GM19238 (cell line): ENCODE measurements around the gene WNT5B.
"Not testable (repeated sequence)": the region's sequence is repeated elsewhere in the genome, so short reads cannot be mapped to it uniquely, and the experiment has no call there.

ENCODE experiments used
- DNase-seq: peaks from one replicate; pipeline ENCODE4 v3.0.0; 2011; ENCODE audit warnings: low spot score; ENCODE audit not compliant: insufficient read length

Gene WNT5B

DNA sequence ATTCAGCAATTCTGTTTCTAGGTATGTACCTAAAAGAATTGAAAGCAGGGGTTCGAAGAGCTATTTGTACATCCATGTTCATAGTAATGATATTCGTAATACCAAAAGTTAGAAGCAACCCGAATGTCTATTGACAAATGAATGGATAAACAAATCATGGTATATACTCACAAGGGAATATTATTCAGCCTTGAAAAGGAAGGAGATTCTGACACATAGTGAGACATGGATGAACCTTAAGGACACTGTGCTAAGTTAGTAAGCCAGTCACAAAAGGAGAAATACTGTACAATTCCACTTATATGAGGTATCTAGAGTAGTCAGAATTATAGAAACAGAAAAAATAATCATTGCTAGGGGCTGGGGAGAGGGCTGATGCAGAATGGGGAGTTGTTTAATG lies 30.3 kb upstream of the WNT5B start:
- no peak for DNase-seq

DNA sequence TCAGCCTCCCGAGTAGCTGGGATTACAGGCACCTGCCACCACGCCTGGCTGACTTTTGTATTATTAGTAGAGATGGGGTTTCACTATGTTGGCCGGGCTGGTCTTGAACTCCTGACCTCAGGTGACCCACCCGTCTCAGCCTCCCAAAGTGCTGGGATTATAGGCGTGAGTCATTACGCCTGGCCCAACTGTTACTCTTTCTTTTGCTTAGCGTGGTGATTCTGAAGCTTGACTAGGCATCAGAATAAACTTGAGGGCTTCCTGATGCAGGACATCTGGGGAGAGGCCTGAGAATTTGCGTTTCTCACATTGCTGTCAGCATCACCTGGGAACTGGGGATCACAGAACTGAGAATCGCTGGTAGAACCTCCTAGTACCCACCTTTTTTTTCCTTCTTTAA lies 26.3 kb upstream of the WNT5B start:
- not testable (repeated sequence) for DNase-seq

DNA sequence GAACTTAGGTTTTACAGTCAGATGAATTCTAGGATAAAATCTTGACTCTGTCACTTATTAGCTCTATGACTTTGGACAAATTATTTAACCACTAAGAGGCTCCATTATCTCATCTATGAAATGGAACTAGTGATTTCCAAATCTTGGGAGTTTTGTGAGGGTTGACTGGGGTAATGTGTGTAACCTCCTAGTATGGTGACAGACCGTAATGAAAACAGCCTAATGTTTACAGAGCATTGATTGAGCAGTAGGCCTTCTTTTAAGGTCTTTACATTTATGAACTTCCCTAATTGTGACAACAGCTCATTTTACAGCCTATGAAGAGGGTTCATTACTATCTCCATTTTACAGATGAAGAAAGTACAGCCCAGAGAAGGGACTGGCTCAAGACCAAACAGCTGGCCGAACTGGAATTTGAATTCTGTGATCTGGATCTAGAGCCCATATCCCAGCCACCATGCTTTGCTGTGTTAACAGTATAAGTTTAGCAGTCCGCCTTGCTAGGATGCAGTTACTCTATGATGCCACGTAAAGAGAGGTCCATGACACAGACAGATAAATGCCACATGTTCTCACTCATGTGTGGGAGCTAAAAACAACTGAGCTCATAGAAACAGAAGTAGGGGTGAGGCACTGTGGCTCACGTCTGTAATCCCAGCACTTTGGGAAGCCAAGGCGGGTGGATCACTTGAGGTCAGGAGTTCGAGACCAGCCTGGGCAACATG lies 25.6 kb upstream of the WNT5B start:
- no peak for DNase-seq

DNA sequence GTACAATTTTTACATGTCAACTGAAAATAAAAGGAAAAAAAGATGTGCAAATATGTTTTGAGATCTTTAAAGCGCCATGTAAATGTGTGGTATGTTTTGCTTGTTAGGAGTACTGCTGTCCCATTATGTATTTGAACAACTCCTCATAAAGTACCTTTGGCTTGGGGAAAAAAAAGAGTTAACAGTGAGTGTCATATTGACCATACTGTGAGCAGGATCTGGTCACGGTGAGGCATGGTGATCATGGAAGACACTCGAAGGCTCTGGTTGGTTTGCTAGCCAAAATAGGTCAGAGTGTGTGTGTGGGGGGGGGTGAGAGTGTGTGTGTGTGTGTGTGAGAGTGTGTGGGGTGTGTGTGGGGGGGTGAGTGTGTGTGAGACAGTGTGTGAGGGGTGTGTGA lies 24.6 kb upstream of the WNT5B start:
- no peak for DNase-seq

DNA sequence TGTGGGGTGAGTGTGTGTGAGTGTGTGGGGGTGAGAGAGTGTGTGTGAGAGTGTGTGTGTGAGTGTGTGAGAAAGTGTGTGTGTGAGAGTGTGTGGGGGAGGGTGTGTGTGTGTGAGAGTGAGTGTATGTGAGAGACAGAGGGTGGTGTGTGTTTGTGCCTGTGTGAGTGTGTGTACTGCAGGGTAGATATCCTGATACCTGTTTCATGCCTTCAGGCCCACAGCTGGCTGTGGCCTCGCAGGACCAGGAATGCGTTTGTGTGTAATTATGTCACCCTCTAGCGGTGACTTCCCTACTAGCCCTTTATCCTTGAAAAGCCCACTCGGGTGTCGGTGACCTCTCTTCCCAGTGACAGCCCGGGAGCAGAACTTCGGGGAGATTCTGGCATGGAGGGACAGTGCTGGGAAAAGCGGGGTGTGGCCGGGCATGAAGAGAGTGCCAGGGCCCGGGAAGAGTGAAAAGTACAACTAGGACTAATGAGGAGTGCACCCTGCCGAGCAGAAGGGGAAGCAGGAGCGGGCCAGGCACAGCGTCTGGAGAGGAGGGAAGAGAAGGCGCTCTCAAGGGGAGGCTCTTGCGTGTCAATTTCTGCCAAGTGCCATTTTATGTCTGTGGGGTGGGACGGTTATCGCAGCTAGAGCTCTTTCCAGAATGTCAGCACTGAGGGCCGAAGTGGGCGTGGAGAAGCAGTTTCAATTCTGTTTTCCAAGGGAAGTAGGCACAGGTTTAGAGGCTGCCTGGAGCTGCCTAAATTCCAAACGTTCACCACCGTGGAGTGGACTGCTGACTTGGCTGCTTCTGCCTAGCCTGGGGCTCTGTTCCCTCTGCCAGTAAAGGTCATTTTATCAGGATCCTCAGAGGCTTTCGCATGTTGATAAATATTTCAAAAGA lies 23.7 kb upstream of the WNT5B start:
- no peak for DNase-seq

DNA sequence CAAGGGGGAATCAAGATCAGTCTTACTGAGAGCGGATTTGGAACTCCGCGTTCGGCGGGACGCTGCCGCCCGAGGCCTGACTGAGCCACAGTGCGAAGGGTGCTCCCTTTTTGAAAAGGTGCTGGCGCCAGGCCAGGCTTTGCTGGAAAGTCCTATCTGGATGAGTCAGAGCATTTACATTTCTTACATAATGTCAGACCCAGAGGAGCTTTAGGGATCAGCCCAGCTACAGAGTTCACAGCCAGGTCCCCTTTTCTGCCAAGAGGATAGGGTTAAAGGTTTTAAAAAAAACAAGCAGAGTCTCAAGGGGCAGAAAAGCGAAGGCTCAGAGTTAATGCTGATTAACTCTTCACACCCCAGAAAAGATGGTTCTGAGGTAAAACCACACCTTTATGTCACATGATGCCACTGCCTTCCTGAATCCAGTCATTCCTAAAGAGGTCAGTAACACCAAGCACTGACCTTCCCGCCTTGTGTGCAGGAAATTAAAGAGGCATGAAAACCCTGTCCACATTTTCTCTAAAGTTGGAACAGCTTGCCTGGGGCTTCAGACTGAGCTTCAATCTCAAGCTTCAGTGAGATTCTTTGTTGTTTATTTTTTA lies 22.9 kb upstream of the WNT5B start:
- no peak for DNase-seq

DNA sequence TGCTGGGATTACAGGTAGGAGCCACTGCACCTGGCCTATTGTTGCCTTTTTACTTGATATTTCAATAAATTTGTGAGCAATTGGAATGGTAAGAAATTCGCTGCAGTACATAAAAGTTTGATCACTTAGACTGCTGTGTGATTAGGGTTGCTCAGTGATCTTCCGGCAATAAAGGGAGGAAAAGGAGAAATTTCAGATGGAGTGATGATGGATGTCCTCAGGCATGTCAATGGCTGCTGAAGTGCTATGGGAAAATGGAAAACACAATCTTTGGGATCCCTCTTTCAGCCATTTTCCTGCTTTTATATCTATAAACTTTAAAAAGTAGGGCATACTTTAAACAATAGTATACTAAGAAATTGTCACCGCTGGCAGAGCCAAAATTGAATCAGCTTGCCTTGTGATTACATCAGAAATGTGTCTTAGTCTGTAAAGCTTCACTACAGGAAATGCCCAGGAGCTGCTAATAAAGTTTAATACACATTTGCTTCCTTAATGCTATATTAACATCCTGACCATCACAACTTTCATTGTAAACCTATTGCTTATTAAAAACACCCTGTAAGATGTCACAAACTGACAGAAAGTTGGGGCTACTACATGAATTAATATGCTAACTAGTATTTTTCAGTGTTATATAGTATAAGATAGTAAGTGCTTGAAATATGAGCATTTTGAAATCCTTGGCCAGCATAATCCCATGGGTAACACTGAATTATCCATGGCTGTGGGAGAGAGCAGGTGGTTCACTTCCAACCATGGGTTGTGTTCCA lies 20.9 kb upstream of the WNT5B start:
- DNase-seq = no peak

DNA sequence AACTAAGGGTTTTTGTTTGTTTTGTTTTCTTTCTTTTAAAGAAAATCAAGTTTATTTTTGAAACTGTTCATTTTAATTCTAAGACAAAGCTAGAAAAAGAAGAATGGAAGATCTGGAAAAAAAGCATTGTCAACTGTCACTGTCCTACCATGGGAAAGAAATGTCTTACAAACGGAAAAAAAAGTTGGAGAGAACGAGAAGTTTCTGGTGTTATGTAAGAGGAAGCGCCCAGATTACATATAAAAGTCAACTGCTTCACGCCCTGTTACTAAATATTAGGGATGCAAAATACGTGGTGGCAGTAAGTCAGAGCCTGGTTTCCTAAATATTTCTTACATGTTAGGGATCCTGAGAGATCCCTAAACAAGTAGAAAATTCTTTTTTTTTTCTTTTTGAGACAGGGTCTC lies 20.3 kb upstream of the WNT5B start:
- no peak for DNase-seq

DNA sequence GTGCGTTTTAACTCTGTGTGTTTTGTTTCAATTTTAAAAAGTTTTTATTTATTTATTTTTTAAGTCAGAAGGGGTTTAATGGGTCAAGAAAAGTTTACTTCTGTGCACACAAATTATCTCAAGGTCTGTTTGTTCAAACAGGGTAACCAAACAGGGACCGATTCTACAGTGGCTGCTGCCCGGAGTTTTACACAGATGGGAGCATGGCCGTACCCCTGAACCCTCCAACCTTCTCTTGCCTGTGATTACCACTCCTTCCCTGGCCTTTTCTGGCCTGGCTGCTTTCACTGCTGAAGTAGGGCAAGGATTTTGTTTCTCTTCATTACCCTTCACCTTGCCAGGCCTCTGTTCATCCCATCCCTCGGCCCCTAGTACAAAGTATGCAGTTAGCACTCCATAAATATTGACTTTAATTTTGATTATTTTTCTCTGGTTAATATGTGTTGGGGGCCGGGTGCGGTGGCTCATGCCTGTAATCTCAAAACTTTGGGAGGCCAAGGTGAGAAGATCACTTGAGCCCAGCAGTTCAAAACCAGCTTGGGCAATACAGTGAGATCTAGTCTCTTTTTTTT lies 18.9 kb upstream of the WNT5B start:
- DNase-seq = no peak

DNA sequence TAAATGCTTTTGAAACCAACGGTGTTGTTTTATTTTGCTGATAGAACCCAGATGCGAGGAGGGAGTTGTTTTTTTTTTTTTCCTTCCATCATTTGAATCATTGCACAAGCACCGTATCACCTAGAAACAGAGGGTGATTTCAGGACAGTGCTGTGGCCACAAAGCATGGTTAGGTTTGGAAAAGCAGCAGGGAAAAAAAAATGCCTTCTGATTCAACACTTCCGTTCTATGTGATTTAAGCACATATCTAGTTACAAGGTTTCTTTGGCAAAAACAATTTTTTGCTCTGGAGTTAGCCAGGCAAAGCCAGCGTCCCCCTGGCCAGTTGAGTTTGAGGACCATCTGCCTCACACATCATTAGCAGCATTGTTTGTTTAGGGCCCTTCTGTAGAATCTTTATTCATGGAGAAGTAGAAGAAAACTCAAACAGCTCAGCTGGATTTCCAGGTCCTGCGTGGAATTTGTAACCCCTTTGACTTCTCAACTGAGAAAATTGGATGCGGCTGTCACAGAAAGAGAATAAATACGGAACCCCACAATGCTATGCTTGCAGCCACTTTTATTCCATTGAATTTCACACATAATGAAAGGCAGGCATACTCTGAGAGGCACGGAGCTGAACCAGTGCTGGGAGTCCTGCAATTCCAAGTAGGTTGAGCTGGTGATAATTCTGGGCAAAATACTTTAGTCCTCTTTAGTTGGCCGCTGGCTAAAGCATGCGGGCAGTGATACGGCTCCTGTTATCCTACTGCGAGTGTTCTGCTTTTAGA lies 17.0 kb upstream of the WNT5B start:
- no peak for DNase-seq

DNA sequence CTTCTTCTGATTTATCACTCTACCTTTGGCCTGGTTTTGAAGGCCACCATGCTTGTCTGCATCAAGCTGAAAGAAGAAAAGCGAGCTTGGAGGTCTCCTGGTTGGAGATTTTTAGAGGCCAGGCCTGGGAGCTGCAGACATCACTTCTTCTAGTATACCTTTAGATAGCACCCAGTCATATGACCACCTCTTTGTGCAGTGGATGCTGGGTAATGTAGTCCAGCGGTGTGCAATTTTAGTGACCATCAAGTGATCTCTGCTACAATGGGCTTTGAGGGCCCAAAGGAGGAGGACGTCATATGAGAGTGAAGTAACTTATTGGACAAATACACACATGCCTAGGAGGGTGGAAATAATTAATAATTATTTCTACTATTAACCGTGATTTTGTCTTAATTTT lies 15.2 kb upstream of the WNT5B start:
- no peak for DNase-seq

DNA sequence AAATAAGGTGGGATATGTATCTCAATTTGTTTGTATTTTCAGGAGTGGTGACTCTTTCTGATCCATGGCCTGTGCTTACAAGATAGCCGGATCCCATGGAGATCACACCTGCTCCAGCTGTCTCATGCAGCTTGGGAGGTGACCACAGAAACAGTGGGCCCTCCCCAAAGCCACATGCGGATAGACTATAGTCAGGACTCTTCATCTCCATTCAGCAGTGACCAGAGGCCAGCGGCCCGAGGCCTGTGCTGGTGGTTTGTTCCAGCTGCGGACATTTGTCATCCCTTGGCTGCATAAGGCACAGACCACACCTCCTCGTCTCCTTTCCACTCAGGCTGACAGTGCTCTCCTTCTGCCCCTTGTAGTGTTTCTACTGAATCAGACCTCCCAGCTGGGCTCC lies 14.7 kb upstream of the WNT5B start:
- no peak for DNase-seq

DNA sequence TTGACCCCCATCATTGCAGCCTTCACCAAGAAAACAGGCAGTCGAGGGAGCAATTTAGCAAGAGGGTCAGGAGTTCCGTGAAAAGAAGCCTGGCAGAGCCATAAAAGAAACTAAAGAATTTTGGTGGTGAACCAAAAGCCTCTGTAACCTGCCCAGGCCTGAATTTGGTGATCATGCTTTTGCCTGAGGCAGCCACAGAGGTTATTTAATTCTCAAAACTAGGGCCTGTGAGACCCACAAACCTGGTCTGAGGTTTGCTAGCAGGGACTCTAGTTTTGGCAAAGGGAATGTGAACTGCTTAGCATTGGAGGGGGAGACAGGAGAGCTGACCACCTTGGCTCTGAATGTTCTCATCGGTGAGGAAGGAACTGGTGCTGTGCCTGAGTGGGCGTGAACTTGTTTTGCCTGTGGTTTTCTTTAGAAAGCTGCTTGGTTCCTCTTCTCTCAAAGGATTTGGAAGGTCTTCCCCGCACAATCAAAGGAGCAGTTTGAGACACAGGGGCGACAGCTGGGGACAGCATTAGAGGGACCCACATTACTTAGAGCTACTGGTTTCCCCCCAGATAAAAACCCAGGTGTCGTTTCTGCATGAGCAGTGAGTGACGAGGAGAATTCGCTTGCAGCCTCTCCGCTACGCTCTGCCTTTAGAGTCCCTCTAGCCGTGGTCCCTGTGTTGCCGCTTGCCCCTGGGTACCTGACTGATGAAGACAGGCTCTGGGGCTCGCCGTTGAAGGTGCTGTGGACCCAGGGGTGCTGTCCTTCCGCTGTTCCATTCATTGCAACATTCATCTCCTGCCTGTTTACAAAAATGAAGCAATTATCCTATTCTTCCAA lies 12.6 kb upstream of the WNT5B start:
- DNase-seq = no peak

DNA sequence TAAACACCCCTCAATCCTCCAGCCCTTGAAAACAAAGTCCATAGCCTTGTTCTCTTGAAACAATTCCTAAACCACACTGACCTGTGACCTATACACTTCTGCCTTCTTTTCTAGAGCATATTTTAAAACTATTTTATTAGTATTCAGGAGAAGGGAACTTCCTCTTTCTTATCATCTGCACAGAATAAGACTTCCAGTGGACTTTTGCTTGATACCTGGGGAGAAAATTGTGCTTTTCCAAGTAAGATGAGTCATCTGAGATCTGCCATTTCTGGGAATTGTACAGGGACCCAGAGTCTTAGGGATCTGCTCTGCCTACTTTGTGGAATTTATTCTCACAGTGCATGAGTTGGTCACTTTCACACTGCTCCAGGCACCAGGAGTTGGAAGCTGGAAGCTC lies 10.5 kb upstream of the WNT5B start:
- no peak for DNase-seq

DNA sequence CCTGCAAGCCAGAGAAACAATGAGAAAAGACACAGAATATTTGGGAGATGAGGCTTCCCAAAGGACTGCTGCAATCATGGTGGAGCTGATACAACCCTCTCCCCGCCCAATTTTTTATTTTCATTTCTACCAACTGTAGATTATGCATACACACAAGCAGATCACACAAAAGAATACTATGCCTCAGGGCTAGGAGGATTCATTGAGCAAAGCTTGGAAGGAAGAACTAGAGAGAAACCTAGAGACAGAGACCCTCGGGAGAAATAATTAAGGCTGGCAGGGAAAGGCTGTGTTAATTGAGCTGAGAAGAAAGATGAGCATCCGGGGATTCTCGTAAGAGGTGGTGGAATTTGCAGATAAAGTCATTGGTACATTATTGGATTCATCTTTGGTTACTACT lies 9.9 kb upstream of the WNT5B start:
- no peak for DNase-seq

DNA sequence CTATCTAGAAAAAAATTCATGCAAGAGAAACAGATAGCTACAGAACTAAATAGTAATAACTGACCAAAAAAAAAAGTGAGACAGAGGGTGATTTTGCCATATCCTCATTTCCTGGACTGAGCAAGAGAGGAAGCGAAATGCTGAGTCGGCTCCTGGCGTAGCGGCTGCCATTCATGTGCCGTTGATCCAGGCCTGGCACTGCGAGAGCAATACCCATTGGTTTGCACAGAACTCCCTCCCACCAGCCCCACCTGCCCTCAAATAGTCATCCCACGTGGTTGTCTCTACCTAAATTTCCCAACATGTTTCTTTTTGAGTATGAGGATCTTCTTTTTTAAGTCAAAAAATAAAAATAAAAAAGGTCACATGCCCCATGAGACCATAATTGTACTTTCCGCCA lies 9.4 kb upstream of the WNT5B start:
- DNase-seq = no peak

DNA sequence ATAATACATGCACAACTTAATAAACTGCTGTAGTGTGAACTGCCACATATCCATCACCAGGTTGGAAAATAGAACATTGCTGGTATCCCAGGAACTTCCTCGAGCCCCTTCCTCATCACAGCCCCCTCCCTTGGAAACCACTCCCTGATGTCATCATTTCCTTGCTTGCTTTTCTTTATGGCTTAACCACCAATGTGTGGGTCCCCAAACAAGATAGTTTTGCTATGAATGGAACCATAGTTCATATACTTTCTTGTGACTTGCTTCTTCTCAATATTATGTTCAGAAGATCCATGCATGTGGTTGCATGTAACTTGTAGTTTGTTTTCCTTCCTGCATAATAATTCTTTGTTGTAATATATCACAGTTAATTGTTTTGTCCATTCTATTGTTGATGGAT lies 8.9 kb upstream of the WNT5B start:
- DNase-seq = no peak

DNA sequence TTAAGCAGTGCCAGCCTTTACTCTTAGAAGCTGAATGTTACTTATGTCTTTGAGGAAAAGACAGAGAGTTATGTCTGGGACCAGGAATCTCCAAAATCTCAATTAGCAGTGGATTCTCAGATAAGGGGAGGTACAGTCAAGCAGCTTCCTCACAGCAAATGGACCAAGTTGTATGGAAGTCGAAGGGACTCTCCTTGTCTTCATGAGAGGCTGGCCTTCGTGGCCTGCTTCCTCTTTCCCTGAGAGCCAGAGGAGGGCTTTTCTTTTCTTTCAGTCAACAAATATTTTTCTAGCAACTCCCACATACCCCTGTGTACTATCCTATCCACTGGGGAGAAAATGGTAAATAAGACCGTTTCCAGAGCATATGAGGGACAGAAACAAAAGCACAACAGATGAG lies 6.6 kb upstream of the WNT5B start:
- no peak for DNase-seq

DNA sequence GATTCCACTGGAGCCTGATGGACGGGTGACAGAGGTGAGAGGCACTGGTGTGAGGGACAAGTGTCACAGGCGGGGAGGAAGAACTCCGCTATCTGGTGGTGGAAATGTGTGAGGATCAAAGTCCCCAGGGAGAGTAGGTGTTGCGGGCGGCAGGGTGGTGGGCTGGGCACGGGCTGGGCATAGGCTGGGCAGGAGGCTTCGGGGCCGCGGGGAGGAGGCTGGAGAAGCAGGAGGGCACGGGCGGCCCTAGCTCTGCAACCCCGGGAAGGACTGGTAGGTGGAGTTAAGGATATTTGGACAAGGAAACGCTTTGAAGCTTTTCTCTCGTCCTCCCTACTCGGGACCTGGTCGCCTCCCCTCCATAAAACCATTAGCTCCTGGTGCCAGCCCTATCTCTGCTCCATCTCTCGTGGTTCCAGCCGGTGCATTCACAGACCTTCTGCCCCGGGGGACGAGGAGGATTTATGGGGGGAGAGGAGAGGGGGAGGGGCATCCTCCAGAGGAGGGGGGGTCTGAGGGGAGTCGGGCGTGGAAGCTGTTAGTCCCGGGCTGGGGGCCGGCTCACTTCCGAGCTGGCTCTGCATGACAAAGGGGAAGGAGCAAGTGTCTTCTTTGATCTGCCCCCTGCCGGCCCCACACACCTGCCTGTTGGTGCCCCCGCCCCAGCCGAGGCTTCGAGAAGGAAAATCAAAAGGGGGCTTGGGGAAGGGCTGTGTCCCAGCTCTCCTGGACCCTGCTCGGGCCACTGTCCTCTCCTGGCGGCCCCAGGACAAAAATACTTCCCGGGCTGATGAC lies 504 bp downstream of the WNT5B start:
- DNase-seq = no peak
